DMS 273 treated with DMSO at 0.1 percent for 48 hours (cell line): ENCODE results near the gene ACTL7A.
"Not testable (repeated sequence)": the region's sequence is repeated elsewhere in the genome, so short reads cannot be mapped to it uniquely, and the experiment has no call there.

Experiments
- DNase-seq: peaks from one replicate; lab custom pipeline; 2025; lab: John Stamatoyannopoulos, UW

Gene ACTL7A

DNA sequence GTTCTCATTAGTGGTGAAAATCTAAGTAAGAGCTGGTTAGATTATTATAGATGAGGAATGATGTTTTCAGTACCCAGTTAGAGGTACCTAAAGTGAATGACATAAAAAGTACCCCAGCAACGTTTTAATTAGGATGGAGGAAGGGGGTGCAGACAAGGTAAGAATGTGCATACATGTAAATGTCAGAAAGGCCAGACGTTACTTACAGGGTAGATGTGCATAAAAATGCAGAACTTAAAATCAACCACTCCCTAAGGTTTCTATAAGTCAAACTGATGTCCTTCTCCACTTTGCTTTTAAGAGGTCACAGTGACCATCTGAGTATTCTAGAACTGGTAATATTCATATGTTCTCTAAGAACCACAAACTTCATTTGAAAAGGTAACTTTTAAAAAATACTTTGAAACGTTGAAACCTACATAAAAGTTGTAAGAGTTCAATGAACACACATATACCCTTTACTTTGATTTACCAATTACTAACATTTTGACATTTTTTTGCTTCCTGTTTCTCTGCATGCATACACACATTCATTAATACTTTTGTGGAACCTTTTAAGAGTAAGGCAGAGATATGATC lies 18.8 kb downstream of the ACTL7A start:
- DNase-seq = no peak

DNA sequence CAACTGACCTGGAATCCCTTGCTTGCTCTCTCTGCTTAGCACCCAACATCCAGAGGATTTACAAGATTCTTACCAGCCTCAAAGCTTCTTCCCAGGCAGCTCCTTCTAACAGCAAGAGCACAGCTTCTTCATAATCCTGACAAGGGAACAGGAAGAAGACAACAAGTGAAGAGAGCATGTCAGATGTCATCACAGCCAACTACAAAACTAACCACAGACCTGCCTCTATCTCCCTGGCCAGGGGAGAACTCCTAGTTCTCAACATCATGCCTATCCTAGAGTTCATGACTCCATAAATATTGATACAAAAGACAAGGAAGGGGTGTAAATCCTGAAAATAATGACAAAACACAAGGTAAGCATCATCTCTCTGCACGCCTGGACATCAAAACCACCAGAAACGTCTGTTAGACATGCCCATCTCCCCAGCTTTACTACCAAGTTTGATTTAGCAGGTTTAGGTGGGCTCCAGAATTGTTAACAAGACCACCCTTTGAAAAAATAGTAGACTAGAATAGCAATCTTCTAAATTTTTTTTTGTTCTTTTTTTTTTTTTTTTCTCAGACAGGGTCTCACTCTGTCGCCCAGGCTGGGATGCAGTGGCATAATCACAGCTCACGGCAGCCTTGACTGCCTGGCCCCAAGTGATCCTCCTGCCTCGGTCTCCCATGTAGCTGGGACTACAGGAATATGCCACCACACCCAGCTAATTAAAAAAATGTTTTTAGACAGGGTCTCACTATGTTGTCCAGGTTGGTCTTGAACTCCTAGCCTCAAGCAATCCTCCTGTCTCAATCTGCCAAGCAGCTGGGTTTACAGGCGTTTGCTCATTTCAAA lies 20.2 kb downstream of the ACTL7A start:
- no peak for DNase-seq

DNA sequence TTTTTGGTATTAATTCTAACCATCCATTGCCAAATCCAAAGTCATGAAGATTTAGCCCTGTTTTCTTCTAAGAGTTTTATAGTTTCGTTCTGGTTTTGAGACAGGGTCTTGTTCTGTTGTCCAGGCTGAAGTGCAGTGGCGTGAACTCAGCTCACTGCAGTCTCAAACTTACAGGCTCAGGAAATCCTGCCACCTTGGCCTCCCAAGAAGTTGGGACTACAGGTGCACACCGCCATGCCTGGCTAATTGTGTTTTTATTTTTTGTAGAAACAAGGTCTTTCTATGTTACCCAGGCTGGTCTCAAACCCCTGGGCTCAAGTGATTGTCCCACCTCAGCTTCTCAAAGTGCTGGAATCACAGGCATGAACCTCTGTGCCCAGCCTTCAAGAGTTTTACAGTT lies 21.0 kb downstream of the ACTL7A start:
- no peak for DNase-seq

DNA sequence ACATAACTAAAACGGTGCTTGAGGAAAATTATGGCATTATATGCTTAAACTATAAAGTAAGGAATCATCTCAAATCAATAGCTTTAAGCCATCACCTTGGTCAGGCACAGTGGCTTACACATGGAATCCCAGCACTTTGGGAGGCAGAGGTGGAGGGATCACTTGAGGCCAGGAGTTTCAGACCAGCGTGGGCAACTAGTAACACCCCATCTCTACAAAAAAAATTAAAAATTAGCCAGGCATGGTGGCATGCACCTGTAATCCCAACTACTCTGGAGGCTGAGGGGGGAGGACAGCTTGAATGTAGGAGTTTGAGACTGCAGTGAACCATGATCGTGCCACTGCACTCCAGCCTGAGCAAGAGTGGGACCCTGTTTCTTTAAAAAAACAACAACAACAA lies 22.6 kb downstream of the ACTL7A start:
- DNase-seq = no peak

DNA sequence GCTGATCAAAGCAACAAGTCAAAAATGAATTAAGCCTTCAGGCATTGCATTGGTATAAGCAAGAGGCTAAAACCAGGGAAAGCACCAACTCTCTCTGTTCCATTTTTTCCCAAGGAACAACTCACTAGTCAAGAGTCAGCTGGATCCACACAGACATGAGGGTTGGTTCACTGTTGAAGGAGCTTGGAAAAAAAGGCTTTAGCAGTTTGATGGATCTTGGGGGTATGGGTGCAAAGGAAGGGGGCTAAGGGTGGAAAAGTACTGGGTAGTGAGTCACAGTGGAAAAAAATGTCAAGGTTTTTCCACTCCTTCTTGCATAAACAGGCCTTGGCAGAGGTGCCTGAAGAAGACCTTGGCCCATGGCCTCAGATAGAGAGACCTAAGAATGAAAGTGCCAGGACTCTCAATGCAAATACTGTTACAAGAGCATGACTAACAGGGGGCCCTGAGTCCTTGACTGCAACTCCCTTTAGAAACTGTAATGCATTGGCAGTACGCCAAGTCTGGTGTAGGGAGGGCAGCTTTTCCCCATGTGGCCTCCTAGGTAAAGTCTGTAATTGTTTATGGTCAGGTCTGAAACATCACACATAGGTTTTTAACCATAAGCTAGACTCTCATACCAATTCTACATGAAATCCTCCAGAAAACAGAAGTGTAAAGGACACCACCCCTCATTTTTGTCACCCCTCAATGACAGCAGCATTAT lies 23.7 kb downstream of the ACTL7A start:
- peak; percentile 24 for DNase-seq

DNA sequence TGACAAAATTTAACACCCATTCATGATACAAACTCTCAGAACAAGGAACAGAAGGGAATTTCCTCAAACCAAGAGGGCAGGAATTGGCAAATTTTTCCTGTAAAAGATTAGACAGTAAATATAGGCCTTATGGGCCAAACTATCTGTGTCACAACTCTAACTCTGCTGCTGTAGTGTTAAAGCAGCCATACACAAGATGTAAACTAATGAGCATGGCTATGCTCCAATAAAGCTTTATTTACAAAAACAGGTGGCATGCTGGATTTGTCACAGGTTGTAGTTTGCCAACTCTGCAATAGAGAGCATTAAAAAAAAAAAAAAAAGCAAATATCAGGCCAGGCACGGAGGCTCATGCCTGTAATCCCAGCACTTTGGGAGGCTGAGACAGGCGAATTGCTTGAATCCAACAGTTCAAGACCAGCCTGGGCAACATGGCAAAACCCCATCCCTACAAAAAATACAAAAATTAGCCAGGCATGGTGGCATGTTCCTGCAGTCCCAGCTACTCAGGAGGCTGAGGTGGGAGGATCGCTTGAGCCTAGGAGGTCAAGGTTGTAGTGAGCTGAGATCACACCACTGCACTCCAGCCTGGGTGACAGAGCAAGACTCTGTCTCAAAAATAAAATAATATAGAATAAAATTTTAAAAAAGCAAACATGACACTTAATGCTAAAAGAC lies 24.7 kb downstream of the ACTL7A start:
- DNase-seq = not testable (repeated sequence)

DNA sequence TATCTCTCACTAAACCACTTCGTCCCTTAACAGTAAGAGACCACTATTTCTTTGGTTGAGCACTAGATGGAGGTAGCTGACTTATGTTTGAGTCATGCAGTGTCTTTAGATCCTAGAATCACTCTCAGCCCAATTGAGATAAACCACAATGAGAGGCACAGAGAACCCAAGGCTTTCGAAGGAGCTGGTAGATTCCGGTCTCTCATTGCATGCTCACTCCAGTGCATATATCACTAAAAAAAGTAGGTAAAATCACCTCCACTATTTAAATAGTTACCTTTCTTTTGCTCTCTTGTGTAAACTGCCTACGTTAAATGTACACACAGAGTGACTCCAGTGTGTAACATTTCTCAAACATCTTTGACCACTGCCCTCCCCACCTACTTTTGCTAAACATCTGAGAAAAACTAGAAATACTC lies 27.6 kb downstream of the ACTL7A start:
- no peak for DNase-seq

DNA sequence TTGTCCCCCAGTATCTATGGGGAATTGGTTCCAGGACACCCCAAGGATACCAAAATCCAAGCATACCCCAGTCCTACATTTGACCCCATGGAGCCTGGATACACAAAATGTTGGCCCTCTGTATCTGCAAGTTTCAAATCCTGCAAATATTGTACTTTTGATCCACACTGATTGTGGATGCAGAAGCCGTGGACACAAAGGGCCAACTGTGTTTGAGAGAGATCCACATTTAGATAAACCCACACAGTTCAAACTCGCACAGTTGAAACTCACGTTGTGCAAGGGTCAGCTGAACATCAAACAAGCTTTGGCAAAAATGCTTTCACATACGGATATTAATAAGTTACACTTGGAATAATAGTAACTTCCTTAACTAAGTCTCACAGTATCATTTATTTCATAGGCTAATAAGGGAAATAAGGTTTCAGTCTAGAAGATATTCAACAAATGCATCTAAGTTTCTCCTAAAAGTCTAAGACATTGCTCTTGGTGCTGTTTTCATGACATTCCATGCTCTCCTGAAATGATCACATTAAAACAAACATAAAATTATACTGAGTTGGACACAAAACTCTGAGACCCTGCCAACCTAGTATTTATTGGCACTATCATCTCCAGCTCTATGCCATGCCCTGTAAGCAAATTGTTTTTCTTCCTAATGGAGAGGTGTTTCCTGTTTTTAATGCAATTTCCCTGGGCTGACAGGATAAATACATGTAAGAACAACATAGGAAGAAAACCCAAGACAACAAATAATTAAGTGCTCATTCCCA lies 32.3 kb downstream of the ACTL7A start:
- no peak for DNase-seq

DNA sequence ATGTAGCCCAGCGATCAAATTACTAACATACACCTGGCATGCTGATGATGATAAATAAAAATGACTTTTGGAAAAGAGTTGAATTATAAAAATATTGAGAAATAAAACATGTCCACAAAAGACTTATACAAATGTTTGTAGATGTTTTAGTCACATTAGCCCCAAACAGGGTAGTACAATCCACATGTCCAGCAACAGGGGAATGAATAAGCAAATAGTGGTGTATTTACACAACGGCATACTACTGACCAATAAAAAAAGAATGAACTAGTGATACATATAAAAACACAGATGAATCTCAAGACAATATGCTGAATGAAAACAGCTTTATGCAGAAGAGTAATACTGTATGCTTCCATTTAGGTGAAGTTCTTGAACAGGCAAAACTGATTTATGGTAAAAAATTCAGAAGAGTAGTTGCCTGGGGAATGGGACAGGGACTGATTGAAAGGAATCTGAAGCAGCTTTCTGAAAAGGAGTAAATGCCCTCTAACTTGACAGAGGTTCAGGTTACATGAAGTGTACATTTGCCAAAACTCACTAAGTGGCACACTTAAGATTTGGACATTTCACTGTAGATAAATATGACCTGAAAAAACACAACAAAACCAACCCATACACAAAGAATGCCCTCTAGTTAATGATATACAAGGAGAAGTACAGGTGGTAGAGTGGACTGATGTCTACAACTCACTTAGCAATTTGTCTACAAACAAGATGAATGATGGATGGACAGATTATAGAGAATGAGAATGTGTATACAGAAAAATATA lies 35.4 kb downstream of the ACTL7A start:
- DNase-seq = no peak

DNA sequence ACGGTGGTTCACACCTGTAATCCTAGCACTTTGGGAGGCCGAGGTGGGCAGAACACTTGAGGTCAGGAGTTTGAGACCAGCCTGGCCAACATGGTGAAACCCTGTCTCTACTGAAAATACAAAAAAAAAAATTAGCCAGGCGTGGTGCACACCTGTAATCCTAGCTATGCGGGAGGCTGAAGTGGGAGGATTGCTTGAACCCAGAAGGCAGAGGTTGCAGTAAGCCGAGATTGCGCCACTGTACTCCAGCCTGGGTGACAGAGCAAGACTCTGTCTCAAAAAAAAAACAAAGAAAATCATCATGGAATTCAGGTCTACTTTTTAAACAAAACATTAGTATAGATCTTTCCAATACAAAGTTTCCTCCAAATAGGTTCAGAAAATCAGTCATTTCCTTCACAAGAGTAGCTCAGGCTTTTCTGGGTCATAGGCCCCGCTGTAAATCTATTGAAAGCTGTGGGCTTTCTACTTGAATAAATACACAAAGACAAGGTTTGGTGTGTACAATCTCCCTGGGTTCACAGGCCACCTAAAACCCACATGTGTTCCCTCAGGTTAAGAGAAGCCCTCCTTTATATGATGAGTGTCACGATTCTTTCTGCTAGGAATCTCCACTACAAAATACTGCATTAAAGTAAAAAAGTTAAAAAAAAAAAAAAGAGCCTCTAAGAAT lies 37.1 kb downstream of the ACTL7A start:
- DNase-seq = not testable (repeated sequence)

DNA sequence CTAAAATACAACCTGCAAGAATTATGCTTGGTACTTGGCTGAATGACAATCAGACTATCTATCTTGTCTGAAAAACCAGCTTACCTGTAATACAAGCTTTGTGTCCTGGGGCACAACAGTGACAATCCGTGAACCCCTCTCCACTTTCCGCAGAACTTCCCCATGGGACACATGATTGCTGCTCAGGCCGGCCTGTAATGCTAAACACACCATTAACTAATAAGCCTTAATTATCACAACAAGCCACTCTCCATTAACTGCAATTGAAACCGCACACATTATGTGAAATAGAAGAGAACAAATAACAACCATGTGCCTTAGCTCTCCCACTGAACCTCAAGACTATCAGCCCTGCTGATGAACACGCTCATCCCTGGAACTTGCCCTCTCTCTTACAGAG lies 38.1 kb downstream of the ACTL7A start:
- DNase-seq = no peak

DNA sequence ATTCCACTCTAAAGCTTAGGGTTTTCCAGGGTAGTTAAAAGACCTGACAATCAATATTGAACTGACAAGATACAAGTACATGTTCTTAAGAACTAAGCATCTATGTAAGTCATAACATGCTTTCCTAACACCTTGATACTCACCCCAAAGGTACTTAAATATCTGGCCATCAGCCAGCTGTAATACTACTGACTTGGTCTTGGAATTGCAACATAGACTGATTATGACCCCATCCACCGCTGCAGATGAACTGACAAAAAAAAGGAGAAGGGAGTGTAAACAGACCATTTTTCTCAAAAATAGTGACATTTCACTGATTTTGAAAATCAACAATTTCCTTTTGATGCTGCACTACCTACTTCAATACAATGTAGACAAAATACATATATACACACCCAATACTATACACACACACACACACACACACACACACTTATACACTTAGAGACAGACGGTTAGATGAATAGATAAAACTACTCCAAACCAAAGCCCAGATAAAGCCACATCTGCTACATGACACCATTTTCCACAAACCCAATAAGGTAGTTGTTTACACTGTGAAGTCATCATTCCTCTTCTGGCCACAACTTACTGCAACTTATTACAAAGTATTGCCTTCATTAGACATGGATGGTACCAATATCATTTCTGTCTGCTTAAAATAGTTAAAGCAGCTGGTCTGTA lies 41.5 kb downstream of the ACTL7A start:
- DNase-seq = no peak

DNA sequence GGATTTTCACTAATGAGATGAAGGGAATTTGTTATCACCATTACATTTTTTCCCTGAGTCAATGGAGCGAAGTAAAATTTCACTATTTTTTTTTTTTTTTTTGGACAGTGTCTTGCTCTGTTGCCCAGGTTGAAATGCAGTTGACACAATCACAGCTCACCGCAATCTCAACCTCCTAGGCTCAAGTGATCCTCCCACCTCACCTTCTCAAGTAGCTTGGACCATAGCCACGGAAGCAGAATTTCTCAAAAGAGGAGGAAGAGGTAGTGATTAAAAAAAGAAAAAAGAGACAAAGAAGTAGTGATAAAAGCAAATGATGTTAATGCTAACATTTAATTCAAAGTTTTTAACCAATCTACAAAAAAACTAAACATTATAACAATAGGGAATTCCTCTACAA lies 42.1 kb downstream of the ACTL7A start:
- DNase-seq = no peak

DNA sequence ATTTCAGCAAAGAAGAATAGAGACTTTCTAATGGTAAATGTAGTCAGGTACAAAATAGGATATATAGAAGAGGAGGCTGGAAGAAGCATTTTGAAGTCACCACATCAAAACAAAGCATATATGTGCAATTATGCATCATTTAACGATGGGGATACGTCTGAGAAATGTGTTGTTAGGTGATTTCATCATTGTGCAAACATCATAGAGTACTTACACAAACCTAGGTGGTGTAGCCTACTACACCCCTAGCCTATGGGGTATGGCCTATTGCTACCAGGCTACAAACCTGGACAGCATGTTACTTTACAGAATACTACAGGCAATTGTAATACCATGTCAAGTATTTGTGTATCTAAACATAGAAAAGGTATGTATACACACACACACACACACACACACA lies 43.4 kb downstream of the ACTL7A start:
- no peak for DNase-seq

DNA sequence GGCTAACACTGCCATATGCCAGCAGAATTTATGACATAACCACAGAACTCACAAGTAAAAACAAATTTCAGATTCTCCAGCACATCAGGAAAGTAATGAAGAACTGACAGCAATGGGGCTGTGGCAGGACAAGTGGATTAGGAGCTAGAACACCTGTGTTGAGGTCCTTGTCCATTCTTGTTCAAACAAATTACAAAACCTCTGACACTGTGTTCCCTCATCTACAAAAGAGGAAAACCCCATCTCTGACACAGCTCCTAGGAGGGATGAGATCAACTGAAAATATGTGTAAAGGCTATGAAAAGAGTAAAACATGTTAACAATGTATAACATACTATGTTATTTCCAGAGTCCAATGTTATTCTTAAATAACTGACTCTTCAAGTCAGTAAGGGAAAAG lies 48.3 kb downstream of the ACTL7A start:
- DNase-seq = no peak

DNA sequence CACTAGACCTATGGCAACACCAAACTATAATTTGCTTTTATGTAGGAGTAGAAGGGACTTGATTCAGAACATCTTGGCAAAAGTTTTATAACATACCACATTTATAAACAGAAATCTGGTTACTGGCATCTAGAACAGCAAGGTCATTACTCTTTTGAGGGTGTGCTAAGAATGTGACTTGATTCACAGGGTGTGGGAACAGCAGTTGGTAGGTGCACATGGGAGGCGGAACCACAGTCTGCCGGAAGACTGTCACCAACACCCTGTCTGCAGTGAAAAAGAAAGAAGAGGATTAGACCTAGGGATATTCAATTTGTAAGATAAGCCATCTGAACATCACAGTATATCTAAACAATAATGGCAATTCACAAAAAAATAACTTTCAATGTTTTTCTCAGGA lies 48.8 kb downstream of the ACTL7A start:
- no peak for DNase-seq

DNA sequence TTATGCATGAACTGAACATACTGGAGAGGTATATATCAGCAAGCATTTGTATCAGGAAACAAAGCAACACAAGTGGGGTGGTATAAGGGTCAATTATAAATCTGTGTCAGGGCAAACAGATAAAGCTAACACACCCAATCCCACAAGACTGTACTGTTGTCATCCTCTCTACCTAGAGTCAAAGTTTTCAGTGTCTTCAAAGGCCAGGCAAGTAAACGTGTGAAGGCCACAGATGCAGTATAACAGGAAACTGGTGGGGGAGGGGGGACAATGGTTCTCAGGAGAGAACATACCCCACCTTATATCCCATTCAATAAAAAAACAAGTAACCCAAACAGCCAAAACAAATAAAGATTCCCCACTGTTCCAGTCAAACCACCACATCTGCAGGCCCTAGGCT lies 49.8 kb downstream of the ACTL7A start:
- DNase-seq = no peak
